Activated naive CD4-positive, alpha-beta T cell treated with anti-CD3 and anti-CD28 coated beads for 36 hours (primary cell): ENCODE measurements around the gene ITIH4. TPM values are rescaled to one million over a fixed set of nuclear protein-coding genes. Genes with fewer than 3 reads are reported as not detected.

ENCODE experiments used
- CTCF ChIA-PET: fragments of 350-600 bp; sonication (Branson Sonifier 250); formaldehyde crosslinking; loops from one replicate; lab custom pipeline; 2021; ENCODE audit warnings: antibody characterized with exemption; lab: Charles Lee
- DNase-seq: peaks from one replicate; pipeline ENCODE4 v3.0.0-alpha.2; 2020
- H3K27ac Mint-ChIP-seq: one replicate; pipeline ENCODE4 v1.8.0; 2021; ENCODE audit warnings: mild to moderate bottlenecking, mixed read lengths
- H3K27me3 Mint-ChIP-seq: one replicate; pipeline ENCODE4 v1.8.0; 2021; ENCODE audit warnings: low read depth, mixed read lengths
- H3K36me3 Mint-ChIP-seq: one replicate; pipeline ENCODE4 v1.8.0; 2021; ENCODE audit warnings: low read depth, mixed read lengths
- H3K4me1 Mint-ChIP-seq: one replicate; pipeline ENCODE4 v1.8.0; 2021; ENCODE audit warnings: low read depth, mixed read lengths
- H3K4me3 Mint-ChIP-seq: one replicate; pipeline ENCODE4 v1.8.0; 2021; ENCODE audit warnings: mild to moderate bottlenecking, moderate library complexity, mixed read lengths
- H3K9me3 Mint-ChIP-seq: one replicate; pipeline ENCODE4 v1.8.0; 2021; ENCODE audit warnings: mixed read lengths
- intact Hi-C: fragments of 100-400 bp; cut with micrococcal nuclease; formaldehyde crosslinking; loops from one replicate; pipeline ENCODE4 v1.15.1; 2023
- total RNA-seq, 2 experiments: library from RNA; stranded (reverse); gene quantifications; one replicate each; pipeline ENCODE4 v1.2.3, GENCODE V29; 2021

Gene ITIH4
- total RNA-seq, 2 experiments from 2014 or later = 1.6 to 2.2 TPM

GRCh38 chr3:52827866-52828376 is 2.6 kb downstream of the ITIH4 start:
- DNase-seq = no peak
- CTCF ChIA-PET = no interaction called here
- intact Hi-C loops = no loop called here
- Mint-ChIP-seq H3K36me3 (no peaks in the 10 kb centered on the region), H3K27ac (no peak overlapping the region), H3K4me1 (no peaks in the 10 kb centered on the region), H3K9me3 (no peaks in the 10 kb centered on the region), H3K27me3 (no peaks in the 10 kb centered on the region), H3K4me3 (no peak overlapping the region)

GRCh38 chr3:52827441-52827840 is 3.0 kb downstream of the ITIH4 start:
- H3K27me3 Mint-ChIP-seq = no peaks in the 10 kb centered on the region
- no peaks in the 10 kb centered on the region for H3K9me3 Mint-ChIP-seq
- intact Hi-C loops = no loop called here
- H3K4me3 Mint-ChIP-seq = no peak overlapping the region
- H3K4me1 Mint-ChIP-seq = no peaks in the 10 kb centered on the region
- DNase-seq = no peak
- no peaks in the 10 kb centered on the region for H3K36me3 Mint-ChIP-seq
- CTCF ChIA-PET = no interaction called here
- no peak overlapping the region for H3K27ac Mint-ChIP-seq

GRCh38 chr3:52824037-52824436 is 6.4 kb downstream of the ITIH4 start:
- Mint-ChIP-seq H3K27ac (no peak overlapping the region), H3K27me3 (no peaks in the 10 kb centered on the region), H3K4me3 (no peak overlapping the region), H3K9me3 (no peaks in the 10 kb centered on the region), H3K4me1 (no peaks in the 10 kb centered on the region), H3K36me3 (no peaks in the 10 kb centered on the region)
- no peak for DNase-seq
- intact Hi-C loops = no loop called here
- CTCF ChIA-PET = interaction anchor here (1.0 to 1.1 kb wide), 2 partner anchors 8 to 13 kb away, joined by 3 read pairs; no protein-coding TSS in a partner anchor

GRCh38 chr3:52822363-52822762 is 8.1 kb downstream of the ITIH4 start:
- Mint-ChIP-seq H3K27me3 (no peaks in the 10 kb centered on the region), H3K4me1 (no peaks in the 10 kb centered on the region), H3K4me3 (no peak overlapping the region), H3K27ac (no peak overlapping the region), H3K36me3 (no peaks in the 10 kb centered on the region), H3K9me3 (no peaks in the 10 kb centered on the region)
- CTCF ChIA-PET = interaction anchor here (0.6 to 2.4 kb wide), 5 partner anchors 9 to 290 kb away, joined by 4 to 12 read pairs (median 4); no protein-coding TSS in a partner anchor
- intact Hi-C loops = no loop called here
- DNase-seq = no peak

GRCh38 chr3:52820736-52821135 is 9.7 kb downstream of the ITIH4 start:
- intact Hi-C loops = loop anchor here (1.0 kb wide), 1 partner anchor 78 kb away; no protein-coding TSS in a partner anchor
- CTCF ChIA-PET = interaction anchor here (0.5 to 2.4 kb wide), 14 partner anchors 10 to 1370 kb away, joined by 3 to 12 read pairs (median 4); partner anchors contain the start of gene MUSTN1
- no peaks in the 10 kb centered on the region for H3K9me3 Mint-ChIP-seq
- H3K4me1 Mint-ChIP-seq = no peaks in the 10 kb centered on the region
- H3K27me3 Mint-ChIP-seq = no peaks in the 10 kb centered on the region
- no peak overlapping the region for H3K4me3 Mint-ChIP-seq
- H3K36me3 Mint-ChIP-seq = no peaks in the 10 kb centered on the region
- peak; percentile 50 for DNase-seq
- no peak overlapping the region for H3K27ac Mint-ChIP-seq

GRCh38 chr3:52819936-52820335 is 10.5 kb downstream of the ITIH4 start:
- H3K27me3 Mint-ChIP-seq = no peaks in the 10 kb centered on the region
- no peaks in the 10 kb centered on the region for H3K4me1 Mint-ChIP-seq
- DNase-seq = no peak
- H3K36me3 Mint-ChIP-seq = no peaks in the 10 kb centered on the region
- no peak overlapping the region for H3K27ac Mint-ChIP-seq
- H3K9me3 Mint-ChIP-seq = no peaks in the 10 kb centered on the region
- CTCF ChIA-PET = interaction anchor here (0.6 to 2.4 kb wide), 6 partner anchors 18 to 1369 kb away, joined by 3 to 12 read pairs (median 4); no protein-coding TSS in a partner anchor
- intact Hi-C loops = loop anchor here (1.0 kb wide), 1 partner anchor 78 kb away; no protein-coding TSS in a partner anchor
- no peak overlapping the region for H3K4me3 Mint-ChIP-seq

- Mint-ChIP-seq H3K27ac (no peak overlapping the region), H3K27me3 (no peaks in the 10 kb centered on the region), H3K4me3 (no peak overlapping the region), H3K4me1 (no peaks in the 10 kb centered on the region), H3K9me3 (no peaks in the 10 kb centered on the region), H3K36me3 (no peaks in the 10 kb centered on the region)
- no peak for DNase-seq
- CTCF ChIA-PET = no interaction called here
- intact Hi-C loops = no loop called here
Measured at GRCh38 chr3:52817860-52818259, 12.6 kb downstream of the ITIH4 start.

- H3K9me3 Mint-ChIP-seq = no peaks in the 10 kb centered on the region
- CTCF ChIA-PET = interaction anchor here (1.8 kb wide), 1 partner anchor 18 kb away, joined by 6 read pairs; no protein-coding TSS in a partner anchor
Measured at GRCh38 chr3:52817221-52817620, 13.3 kb downstream of the ITIH4 start.

GRCh38 chr3:52816654-52817053 is 13.8 kb downstream of the ITIH4 start:
- CTCF ChIA-PET = interaction anchor here (1.2 to 1.8 kb wide), 2 partner anchors 8 to 18 kb away, joined by 3 to 6 read pairs; no protein-coding TSS in a partner anchor
- Mint-ChIP-seq H3K9me3 (no peaks in the 10 kb centered on the region), H3K27me3 (no peaks in the 10 kb centered on the region), H3K36me3 (no peaks in the 10 kb centered on the region), H3K4me1 (no peaks in the 10 kb centered on the region), H3K4me3 (no peak overlapping the region), H3K27ac (no peak overlapping the region)
- DNase-seq = no peak
- intact Hi-C loops = no loop called here

More at GRCh38 chr3:52817221-52817620, 13.3 kb downstream of the ITIH4 start:
- Mint-ChIP-seq H3K27me3 (no peaks in the 10 kb centered on the region), H3K36me3 (no peaks in the 10 kb centered on the region), H3K27ac (no peak overlapping the region), H3K4me3 (no peak overlapping the region), H3K4me1 (no peaks in the 10 kb centered on the region)
- DNase-seq = no peak
- intact Hi-C loops = no loop called here

- CTCF ChIA-PET = interaction anchor here (0.6 to 1.8 kb wide), 4 partner anchors 8 to 371 kb away, joined by 3 to 6 read pairs (median 3); partner anchors contain the start of gene SEMA3G
- Mint-ChIP-seq H3K27me3 (no peaks in the 10 kb centered on the region), H3K4me1 (no peaks in the 10 kb centered on the region), H3K27ac (no peak overlapping the region), H3K36me3 (no peaks in the 10 kb centered on the region), H3K4me3 (no peak overlapping the region), H3K9me3 (no peaks in the 10 kb centered on the region)
- intact Hi-C loops = no loop called here
- DNase-seq = no peak
Measured at GRCh38 chr3:52816199-52816598, 14.3 kb downstream of the ITIH4 start.

GRCh38 chr3:52813810-52814209 is 16.7 kb downstream of the ITIH4 start:
- intact Hi-C loops = no loop called here
- CTCF ChIA-PET = interaction anchor here (1.0 to 1.1 kb wide), 2 partner anchors 8 to 93 kb away, joined by 4 read pairs; no protein-coding TSS in a partner anchor
- Mint-ChIP-seq H3K27ac (no peak overlapping the region), H3K4me3 (no peak overlapping the region), H3K27me3 (no peaks in the 10 kb centered on the region), H3K36me3 (no peaks in the 10 kb centered on the region), H3K4me1 (peaks cover 4% of the 10 kb centered on the region), H3K9me3 (no peaks in the 10 kb centered on the region)
- no peak for DNase-seq

GRCh38 chr3:52811452-52812011 is 18.9 kb downstream of the ITIH4 start:
- intact Hi-C loops = no loop called here
- H3K4me3 Mint-ChIP-seq = no peak overlapping the region
- no peak overlapping the region for H3K27ac Mint-ChIP-seq
- no peaks in the 10 kb centered on the region for H3K27me3 Mint-ChIP-seq
- no peaks in the 10 kb centered on the region for H3K9me3 Mint-ChIP-seq
- CTCF ChIA-PET = interaction anchor here (1.3 to 1.8 kb wide), 2 partner anchors 10 to 13 kb away, joined by 4 to 6 read pairs; no protein-coding TSS in a partner anchor
- no peak for DNase-seq
- H3K36me3 Mint-ChIP-seq = no peaks in the 10 kb centered on the region
- H3K4me1 Mint-ChIP-seq = peaks cover 4% of the 10 kb centered on the region
